Umbilical cord (tissue), 2 donors: ENCODE data around the gene PLCZ1. TPM values are rescaled to one million over a fixed set of nuclear protein-coding genes. Genes with fewer than 3 reads are reported as not detected.
"Not testable (repeated sequence)": the region's sequence is repeated elsewhere in the genome, so short reads cannot be mapped to it uniquely, and the experiment has no call there.

Experiments used
- DNase-seq: peaks from one replicate; pipeline ENCODE4 v3.0.0-alpha.2; 2015; ENCODE audit warnings: low spot score
- total RNA-seq: library from RNA; depleted of rRNA; stranded (reverse); fragments of >200 nt; gene quantifications from one replicate; pipeline ENCODE4 v1.2.3, GENCODE V29; 2014; ENCODE audit warnings: low replicate concordance; ENCODE audit not compliant: insufficient read depth

PLCZ1 gene
- total RNA-seq: 21.7 TPM

DNA sequence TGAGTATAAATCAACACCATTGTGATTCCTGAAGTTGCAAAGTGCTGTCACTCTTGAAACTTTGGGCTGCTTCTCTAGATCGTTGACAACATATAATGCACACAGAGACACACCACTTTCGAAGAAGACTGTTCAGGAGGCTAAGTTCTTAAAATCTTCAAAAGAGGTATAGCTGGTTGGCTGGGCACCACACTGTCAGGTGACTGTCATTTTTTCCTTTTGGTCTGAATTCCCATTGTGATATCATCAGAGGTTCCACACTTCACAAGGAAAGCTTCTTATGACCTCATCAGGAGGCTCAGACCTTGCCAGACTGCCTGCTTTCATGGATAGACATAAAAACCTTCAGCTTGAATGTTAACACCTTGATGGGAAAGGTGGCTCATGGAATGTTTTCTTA, at the start of gene PLCZ1, which contains the start of gene CAPZA3:
TSS of gene PLCZ1 (minus strand) at position 194 of the 400 bp plus-strand sequence. CDS start 641 bp downstream, outside the sequence.
TSS of gene CAPZA3 (plus strand) at position 301 of the 400 bp plus-strand sequence. CDS start 150 bp downstream, outside the sequence.
- DNase-seq: no peak

GRCh38 chr12:18785465-18785864, 47.7 kb upstream of the PLCZ1 start:
- not testable (repeated sequence) for DNase-seq

DNA sequence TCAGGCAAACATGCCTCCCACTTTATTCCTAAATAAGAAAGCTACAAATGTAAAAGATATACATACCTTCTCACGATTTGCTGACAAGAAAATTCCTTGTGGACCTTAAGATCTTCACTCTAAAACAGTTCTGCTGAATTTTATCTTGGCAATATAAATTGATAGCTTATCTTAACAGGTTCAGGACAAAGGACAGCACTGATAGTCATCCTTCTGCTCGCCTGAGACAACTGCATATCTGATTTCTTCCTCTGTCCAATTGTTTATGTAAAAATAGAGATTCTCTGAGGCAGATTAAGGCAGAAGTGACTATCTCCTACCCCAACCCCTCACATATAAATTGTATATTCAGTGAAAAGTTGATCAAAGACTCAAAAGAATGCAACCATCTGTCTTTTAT, 45.0 kb upstream of the PLCZ1 start:
- no peak for DNase-seq

- DNase-seq: not testable (repeated sequence)
Observed at GRCh38 chr12:18766479-18766878, 28.7 kb upstream of the PLCZ1 start.

DNA sequence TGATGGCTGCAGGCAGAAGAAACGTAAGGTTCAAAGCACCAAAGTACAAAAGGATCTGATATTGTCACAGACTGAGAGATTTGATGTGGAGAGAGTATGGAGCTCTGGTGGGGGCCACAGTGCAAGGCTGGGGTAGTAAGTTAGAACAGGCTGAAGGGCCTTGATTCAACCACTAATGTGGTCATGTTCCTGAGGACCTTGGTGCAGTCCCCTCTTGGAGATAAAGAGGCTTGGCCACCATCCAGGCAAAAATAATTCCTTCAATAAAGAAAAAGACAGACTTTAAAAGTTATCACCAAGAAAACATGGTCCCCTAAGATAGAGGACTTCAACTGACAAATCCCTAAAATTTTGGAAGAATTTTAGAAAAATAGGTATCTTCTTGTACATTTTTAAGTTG, 17.5 kb upstream of the PLCZ1 start:
- DNase-seq: no peak

GRCh38 chr12:18754124-18754707, 16.4 kb upstream of the PLCZ1 start:
- DNase-seq: no peak

DNA sequence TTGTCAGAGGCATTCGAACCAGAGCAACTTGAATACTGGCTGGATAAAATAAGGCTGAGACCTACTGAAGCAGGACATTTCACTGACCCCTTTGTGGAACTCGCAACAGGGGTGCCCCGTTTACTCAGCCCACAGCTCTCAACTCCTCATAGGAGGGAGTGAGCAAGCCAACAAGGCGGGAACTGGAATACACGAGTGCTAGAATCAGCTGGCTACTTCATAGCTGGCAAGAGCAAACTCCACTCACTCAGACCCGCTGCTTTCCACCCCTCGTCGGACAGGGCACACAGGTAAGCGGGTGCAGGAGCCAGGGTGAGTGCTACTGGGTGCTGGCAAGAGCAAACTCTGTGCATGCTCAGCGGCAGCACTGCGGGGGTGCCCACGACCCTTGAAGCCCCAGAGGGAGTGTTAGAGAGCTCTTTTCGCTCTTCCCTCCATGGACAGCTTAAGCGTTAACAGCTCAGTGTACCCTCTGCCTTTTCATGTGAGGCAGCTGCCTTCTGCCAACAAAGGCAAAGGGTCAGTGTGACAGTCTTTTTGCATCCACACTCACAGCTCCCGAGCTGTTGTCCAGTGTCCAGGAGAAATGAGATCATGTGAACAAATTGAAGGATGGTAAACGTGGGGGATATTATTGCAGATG, 15.8 kb upstream of the PLCZ1 start:
- DNase-seq: no peak

DNA sequence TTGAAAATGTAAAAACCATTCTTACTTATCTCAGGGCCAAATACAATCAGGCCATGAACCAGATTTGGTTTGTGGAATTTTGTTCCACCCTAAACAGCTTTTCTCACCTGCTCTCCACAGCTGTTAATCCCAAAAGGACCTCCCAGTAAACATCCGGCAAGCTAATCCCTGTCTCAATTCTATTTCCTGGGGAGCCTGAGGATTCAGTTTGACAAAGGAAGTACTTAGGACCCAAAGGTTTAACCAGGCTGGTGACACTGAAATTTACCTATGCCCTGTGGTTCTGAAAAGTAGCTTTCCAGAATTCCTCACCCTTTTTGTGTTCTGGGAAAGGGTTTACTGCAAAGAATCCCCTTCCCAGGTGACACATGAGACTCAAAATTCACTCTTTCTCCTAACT, 15.1 kb upstream of the PLCZ1 start:
- no peak for DNase-seq

DNA sequence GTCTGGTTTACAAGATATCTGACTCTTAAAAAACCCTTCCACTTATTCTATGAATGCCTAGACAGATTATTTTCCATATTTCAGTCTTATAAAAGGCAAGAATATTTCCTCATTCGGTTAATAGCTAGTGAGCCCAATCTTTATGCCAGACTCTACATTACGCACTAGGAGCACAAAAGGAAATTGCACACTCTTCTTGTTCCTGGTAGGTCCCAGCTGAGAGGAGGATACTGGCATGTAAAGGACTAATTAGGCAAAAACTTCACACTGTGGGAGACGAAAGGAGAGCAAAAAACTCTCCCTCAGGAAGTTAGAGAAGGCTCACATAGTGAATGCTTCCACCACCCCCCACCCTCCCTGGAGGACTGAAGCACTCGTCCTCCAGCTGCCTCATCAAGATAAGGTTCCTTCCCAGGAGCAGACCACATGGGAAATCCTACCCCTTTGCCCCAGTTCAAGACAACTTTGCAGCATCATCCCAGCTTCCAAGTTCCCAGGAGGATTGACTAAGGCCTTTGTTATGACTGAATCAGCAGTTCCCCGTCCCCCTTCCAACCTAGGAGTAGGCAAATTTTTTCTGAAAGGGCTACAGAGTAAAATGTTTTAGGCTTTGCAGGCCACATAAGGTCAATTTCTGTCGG, 14.6 kb upstream of the PLCZ1 start:
- peak; percentile 24 for DNase-seq

DNA sequence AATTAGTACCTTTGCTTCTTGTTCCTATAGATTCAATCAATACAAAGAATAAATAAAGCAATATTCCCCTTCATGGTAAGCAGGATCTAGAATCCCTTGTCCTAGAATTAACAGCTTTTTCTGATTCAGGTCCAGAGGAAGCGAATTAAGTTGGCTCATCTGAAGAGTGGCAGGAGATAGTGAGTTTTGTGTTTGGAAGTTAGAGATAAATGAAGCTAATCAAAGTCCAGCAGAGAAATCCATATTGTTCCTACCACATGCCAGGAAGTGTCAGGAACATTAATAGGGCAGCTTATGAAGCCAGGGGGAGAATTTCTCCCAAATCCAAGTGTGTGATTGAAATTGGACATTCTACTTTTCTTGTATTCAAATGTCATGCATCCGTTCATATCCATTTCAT, 14.1 kb upstream of the PLCZ1 start:
- no peak for DNase-seq

- no peak for DNase-seq
Observed at GRCh38 chr12:18750085-18750484, 12.3 kb upstream of the PLCZ1 start.

GRCh38 chr12:18749386-18749957, 11.7 kb upstream of the PLCZ1 start:
- DNase-seq: no peak

- DNase-seq: peak; percentile 57
Observed at GRCh38 chr12:18747895-18748294, 10.1 kb upstream of the PLCZ1 start.

GRCh38 chr12:18731156-18731555, 6.7 kb downstream of the PLCZ1 start:
- no peak for DNase-seq

DNA sequence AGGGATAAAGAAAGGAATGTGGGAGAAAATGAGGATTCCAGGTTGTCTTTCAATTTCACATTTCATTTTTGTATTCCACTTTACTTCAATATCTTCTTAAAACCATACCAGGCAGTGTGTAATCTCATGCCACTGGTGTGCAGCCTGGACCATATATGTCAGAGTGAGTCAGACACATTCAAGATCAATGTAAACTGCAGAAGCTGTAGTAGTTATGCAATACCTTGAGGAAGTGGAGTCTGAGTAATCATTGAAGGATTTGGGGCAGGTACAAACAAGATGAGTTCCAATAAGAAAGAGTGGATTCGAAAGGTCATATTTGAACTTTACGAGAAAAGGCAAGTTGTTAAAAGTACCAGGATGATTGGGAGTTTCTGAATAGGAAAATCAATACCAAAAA, 14.1 kb downstream of the PLCZ1 start:
- peak; percentile 47 for DNase-seq

DNA sequence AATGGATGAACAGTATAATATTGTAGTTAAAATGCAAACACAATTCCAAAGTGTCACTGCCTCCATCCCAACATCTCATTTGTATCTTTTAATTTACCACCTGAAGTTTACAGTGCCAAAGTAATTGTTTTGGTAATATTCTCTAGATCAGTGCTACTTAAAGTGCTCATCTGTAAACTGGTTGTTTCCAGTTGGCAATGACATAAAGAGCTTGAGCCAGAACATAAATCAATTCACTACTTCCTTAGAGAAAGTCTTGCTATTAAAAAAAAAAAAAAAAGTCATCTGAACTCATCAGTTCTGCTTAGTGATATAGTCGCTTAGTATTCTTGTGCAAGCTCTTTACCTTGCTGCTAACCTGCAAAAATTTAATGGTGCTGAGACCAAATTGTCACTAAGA, 16.4 kb downstream of the PLCZ1 start:
- no peak for DNase-seq

DNA sequence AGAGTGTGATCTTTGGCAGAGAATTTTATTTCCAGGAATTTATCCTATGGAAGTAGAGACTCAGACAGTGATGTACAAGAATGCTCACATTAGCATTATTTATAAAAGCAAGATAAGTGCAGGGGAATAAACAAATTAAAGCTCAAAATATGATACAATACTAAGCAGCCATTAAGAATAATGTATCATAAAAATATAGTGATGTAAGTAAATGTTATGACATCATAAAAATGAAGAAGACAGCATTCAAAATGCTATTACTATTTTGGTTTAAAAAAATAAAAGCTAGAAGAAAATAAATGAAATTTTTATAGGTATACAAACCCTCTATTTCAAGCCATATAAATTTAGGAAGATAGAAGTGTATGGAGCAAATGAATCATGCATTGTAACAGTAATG, 17.1 kb downstream of the PLCZ1 start:
- no peak for DNase-seq

- DNase-seq: no peak
Observed at GRCh38 chr12:18719922-18720510, 17.8 kb downstream of the PLCZ1 start.

DNA sequence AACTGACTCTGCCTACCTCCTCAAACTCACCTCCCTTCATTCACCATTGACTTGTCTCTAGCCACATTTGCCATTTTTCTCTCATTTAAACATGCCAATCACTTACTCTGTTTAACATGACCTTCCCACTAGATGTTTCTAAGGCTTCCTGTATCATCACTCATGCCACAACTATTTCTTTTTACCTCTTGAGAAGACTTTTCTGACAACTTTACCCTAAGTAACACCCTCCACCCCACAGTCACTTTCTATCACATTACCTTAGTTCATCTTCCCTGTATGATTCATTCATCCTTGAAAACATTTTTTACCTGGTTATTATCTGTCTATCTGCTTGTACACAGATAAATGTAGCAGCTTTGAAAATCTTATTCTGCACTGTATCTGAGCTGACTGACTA, 19.4 kb downstream of the PLCZ1 start:
- no peak for DNase-seq

DNA sequence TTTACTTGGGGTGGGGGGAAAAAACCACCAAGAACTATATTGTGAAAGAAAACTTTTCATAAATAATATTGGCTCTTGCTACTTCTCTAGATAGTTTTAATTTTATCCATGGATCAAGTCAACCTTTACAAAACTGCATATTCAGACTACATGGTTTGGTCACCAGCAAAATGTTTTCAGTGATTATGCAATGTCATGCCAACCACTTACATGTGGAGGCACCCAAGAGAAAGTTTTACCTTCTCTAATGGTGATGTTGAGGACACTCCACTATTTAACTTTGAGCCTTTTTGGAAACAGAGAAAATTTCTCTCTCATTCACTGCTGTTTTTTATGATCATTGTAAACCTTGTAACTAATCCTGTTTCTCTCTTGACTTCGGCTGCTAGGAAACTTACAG, 21.6 kb downstream of the PLCZ1 start:
- DNase-seq: no peak

- no peak for DNase-seq
Observed at GRCh38 chr12:18706798-18707197, 31.0 kb downstream of the PLCZ1 start.

DNA sequence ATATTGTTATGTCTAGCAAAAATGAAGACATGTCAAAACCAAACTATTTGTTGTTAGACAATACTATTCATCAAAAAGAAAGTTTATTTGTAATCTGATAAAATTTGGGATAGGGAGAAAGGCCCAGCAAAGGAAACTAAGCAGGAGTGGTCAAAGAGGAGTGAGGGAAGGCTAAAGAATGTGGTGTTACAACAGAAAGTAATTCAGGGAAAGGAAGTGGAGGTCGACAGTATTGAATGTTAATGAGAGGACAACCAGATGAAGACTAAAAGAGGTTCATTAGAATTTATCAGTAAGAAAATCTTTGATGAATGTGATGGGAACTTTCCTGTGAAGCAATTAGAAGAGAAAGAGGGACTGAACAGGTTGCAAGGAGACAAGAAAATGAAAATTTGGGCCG, 33.9 kb downstream of the PLCZ1 start:
- no peak for DNase-seq
